H9 (cell line): ENCODE results near the gene INPP5B. TPM values are rescaled to one million over a fixed set of nuclear protein-coding genes. Genes with fewer than 3 reads are reported as not detected.
A peak's percentile ranks its signal among the peaks of the same experiment; 100 is the strongest.

Experiments
- DNase-seq: peaks from one replicate; pipeline ENCODE4 v3.0.0-alpha.2; 2017
- H2AFZ ChIP-seq: one replicate; pipeline ENCODE4 v1.6.1; 2013; ENCODE audit warnings: mild to moderate bottlenecking, low read length, control low read depth, moderate library complexity
- H2AK5ac ChIP-seq: 2 replicates; pipeline ENCODE4 v1.6.1; 2013; ENCODE audit warnings: low read length, control low read depth, mixed read lengths; ENCODE audit not compliant: insufficient read length
- H2BK120ac ChIP-seq: one replicate; pipeline ENCODE4 v1.6.1; 2013; ENCODE audit warnings: low read depth, mild to moderate bottlenecking, low read length, control low read depth, inconsistent platforms; ENCODE audit not compliant: poor library complexity, severe bottlenecking
- H2BK12ac ChIP-seq: 2 replicates; pipeline ENCODE4 v1.6.1; 2013; ENCODE audit warnings: low read length, control low read depth, mixed read lengths, low read depth; ENCODE audit not compliant: insufficient read length
- H2BK15ac ChIP-seq: 2 replicates; pipeline ENCODE4 v1.6.1; 2013; ENCODE audit warnings: low read depth, low read length, control low read depth
- H2BK20ac ChIP-seq: one replicate; pipeline ENCODE4 v1.6.1; 2013; ENCODE audit warnings: low read depth, mild to moderate bottlenecking, low read length, control low read depth, inconsistent platforms; ENCODE audit not compliant: poor library complexity, severe bottlenecking
- H2BK5ac ChIP-seq: 2 replicates; pipeline ENCODE4 v1.6.1; 2013; ENCODE audit warnings: low read length, control low read depth, mixed read lengths; ENCODE audit not compliant: insufficient read length
- H3K14ac ChIP-seq: 2 replicates; pipeline ENCODE4 v1.6.1; 2013; ENCODE audit warnings: low read length, control low read depth; ENCODE audit not compliant: insufficient read depth
- H3K18ac ChIP-seq: 2 replicates; pipeline ENCODE4 v1.6.1; 2013; ENCODE audit warnings: low read depth, mild to moderate bottlenecking, mixed read lengths, low read length, control low read depth; ENCODE audit not compliant: insufficient read length
- H3K23ac ChIP-seq: 2 replicates; pipeline ENCODE4 v1.6.1; 2013; ENCODE audit warnings: low read length, control low read depth, mixed read lengths, low read depth; ENCODE audit not compliant: insufficient read length
- H3K23me2 ChIP-seq: 2 replicates; pipeline ENCODE4 v1.6.1; 2013; ENCODE audit warnings: low read depth, mild to moderate bottlenecking, mixed read lengths, low read length, control low read depth; ENCODE audit not compliant: insufficient read length, poor library complexity, severe bottlenecking
- H3K27ac ChIP-seq: 2 replicates; pipeline ENCODE4 v1.5.1; 2013; ENCODE audit warnings: low read length, control low read depth, mixed read lengths, low read depth; ENCODE audit not compliant: insufficient read length
- H3K27me3 ChIP-seq: 2 replicates; pipeline ENCODE4 v1.6.1; 2013; ENCODE audit warnings: low read length, control low read depth, inconsistent platforms; ENCODE audit not compliant: insufficient read depth
- H3K4ac ChIP-seq: 2 replicates; pipeline ENCODE4 v1.6.1; 2013; ENCODE audit warnings: low read depth, mild to moderate bottlenecking, control low read depth, inconsistent platforms, low read length, moderate library complexity
- H3K4me1 ChIP-seq: 2 replicates; pipeline ENCODE4 v1.6.1; 2013; ENCODE audit warnings: low read length, control low read depth, inconsistent platforms; ENCODE audit not compliant: insufficient read depth
- H3K4me2 ChIP-seq: 2 replicates; pipeline ENCODE4 v1.6.1; 2013; ENCODE audit warnings: low read length, control low read depth, mixed read lengths; ENCODE audit not compliant: insufficient read length, insufficient read depth
- H3K56ac ChIP-seq: 2 replicates; pipeline ENCODE4 v1.6.1; 2013; ENCODE audit warnings: low read depth, mild to moderate bottlenecking, mixed read lengths, low read length, control low read depth; ENCODE audit not compliant: insufficient read length
- H3K79me1 ChIP-seq: 2 replicates; pipeline ENCODE4 v1.6.1; 2013; ENCODE audit warnings: low read depth, mild to moderate bottlenecking, moderate library complexity, low read length, control low read depth, inconsistent platforms; ENCODE audit not compliant: insufficient read depth, poor library complexity, severe bottlenecking
- H3K79me2 ChIP-seq: 2 replicates; pipeline ENCODE4 v1.6.1; 2013; ENCODE audit warnings: low read length, control low read depth, inconsistent platforms; ENCODE audit not compliant: insufficient read depth
- H3K9ac ChIP-seq: 2 replicates; pipeline ENCODE4 v1.6.1; 2013; ENCODE audit warnings: low read length, control low read depth, mixed read lengths; ENCODE audit not compliant: insufficient read length; ENCODE audit errors: extremely low read depth
- H3K9me3 ChIP-seq: one replicate; pipeline ENCODE4 v1.6.1; 2013; ENCODE audit warnings: low read depth, low read length, inconsistent platforms; ENCODE audit not compliant: control insufficient read depth
- H3T11ph ChIP-seq: one replicate; pipeline ENCODE4 v1.6.1; 2013; ENCODE audit warnings: mild to moderate bottlenecking, low read length, control low read depth, inconsistent platforms
- H4K20me1 ChIP-seq: one replicate; pipeline ENCODE4 v1.6.1; 2013; ENCODE audit not compliant: control insufficient read depth, insufficient read length, insufficient read depth
- H4K5ac ChIP-seq: 2 replicates; pipeline ENCODE4 v1.6.1; 2013; ENCODE audit warnings: low read depth, mild to moderate bottlenecking, mixed read lengths, low read length, control low read depth; ENCODE audit not compliant: insufficient read length
- H4K8ac ChIP-seq: replicated peaks from 2 replicates; pipeline ENCODE4 v1.6.1; 2013; ENCODE audit warnings: low read length, control low read depth, mixed read lengths, low read depth; ENCODE audit not compliant: insufficient read length
- H4K91ac ChIP-seq: 2 replicates; pipeline ENCODE4 v1.6.1; 2013; ENCODE audit warnings: low read depth, mild to moderate bottlenecking, moderate library complexity, mixed read lengths, low read length, control low read depth; ENCODE audit not compliant: insufficient read length
- H3K27ac Mint-ChIP-seq, 3 experiments: 2 replicates in 2 of 3; 3 replicates in 1 of 3; pipeline ENCODE4 v1.8.0; 2020 to 2021; ENCODE audit warnings: mixed read lengths in 3 of 3, mild to moderate bottlenecking in 1 of 3, moderate library complexity in 1 of 3
- H3K27me3 Mint-ChIP-seq: 2 replicates; pipeline ENCODE4 v1.8.0; 2021; ENCODE audit warnings: low read depth, mild to moderate bottlenecking, moderate library complexity, mixed read lengths
- H3K36me3 Mint-ChIP-seq, 3 experiments: 2 replicates in 2 of 3; 3 replicates in 1 of 3; pipeline ENCODE4 v1.8.0; 2020 to 2021; ENCODE audit warnings: low read depth in 3 of 3, mixed read lengths in 3 of 3; ENCODE audit not compliant: insufficient read depth in 1 of 3
- H3K4me1 Mint-ChIP-seq, 2 experiments: 2 replicates each; pipeline ENCODE4 v1.8.0; 2020; ENCODE audit warnings: mixed read lengths in 2 of 2
- H3K4me3 Mint-ChIP-seq, 2 experiments: 2 replicates in 1 of 2; 3 replicates in 1 of 2; pipeline ENCODE4 v1.8.0; 2020 to 2021; ENCODE audit warnings: mild to moderate bottlenecking in 2 of 2, mixed read lengths in 2 of 2, moderate library complexity in 1 of 2
- H3K9me3 Mint-ChIP-seq, 2 experiments: 2 replicates in 1 of 2; 3 replicates in 1 of 2; pipeline ENCODE4 v1.8.0; 2020; ENCODE audit warnings: mild to moderate bottlenecking in 2 of 2, mixed read lengths in 2 of 2, moderate library complexity in 1 of 2
- WGBS: extraction: QIAGEN DNeasy Blood & Tissue Kit; methylation state at CpG from one replicate; pipeline ENCODE4 v1.1.7; 2013; ENCODE audit warnings: missing lambda C conversion rate, low lambda C conversion rate, mixed read lengths; ENCODE audit not compliant: insufficient read length; ENCODE audit errors: extremely low coverage; 5-methylcytosine and 5-hydroxymethylcytosine counted together
- total RNA-seq: library from RNA; stranded (reverse); gene quantifications from 2 replicates; pipeline ENCODE4 v1.2.1, GENCODE V29; 2021
- TF ChIP-seq, protein P1 (sequence below): fragments of 200-600 bp; sonication (generic); conservative IDR thresholded peaks from 3 replicates; pipeline ENCODE4 v1.8.0; 2021; ENCODE audit warnings: antibody characterized with exemption, mild to moderate bottlenecking

Gene INPP5B
- total RNA-seq, 1 experiment from 2014 or later = 28.2 TPM

DNA sequence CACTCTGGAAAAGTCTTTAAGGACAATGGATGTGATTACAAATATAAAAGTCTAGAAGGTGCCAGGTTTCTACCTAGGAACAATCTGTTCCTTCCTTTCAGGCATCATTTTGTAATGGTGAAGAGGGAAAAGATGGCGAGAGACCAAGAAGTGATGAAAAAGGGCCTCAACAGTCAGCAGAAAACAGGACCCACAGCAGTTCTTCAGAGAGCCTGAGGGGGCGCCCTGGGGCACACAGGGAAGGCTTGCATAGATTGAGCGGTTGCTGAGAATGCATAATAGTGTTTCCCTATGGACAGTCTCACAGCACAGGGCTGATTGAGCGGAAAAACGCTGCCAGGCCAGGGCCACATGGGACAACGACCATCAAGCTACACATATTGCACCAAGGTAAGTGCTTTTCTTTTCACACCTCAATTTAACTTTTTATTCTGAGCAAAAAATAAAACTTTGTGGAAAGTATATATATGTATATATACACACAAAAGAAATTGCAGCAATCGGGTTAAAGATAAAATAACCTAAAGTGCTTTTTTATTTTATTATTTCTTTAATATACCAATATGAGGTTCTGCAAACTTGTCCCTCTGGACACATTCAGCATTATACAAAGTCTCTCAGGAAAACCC lies 135.7 kb downstream of the INPP5B start:
- H2BK12ac ChIP-seq = no peak overlapping the region
- H4K8ac ChIP-seq = no peak overlapping the region
- H4K20me1 ChIP-seq = no peaks in the 10 kb centered on the region
- no peaks in the 10 kb centered on the region for H3K9me3 Mint-ChIP-seq
- H3K27me3 ChIP-seq = no peaks in the 10 kb centered on the region
- H2BK5ac ChIP-seq = no peak overlapping the region
- no peak overlapping the region for H3K4me3 Mint-ChIP-seq
- H2BK120ac ChIP-seq = no peak overlapping the region
- peaks cover 9% of the 10 kb centered on the region for H3K79me1 ChIP-seq
- no peak overlapping the region for H3K4ac ChIP-seq
- H3K23me2 ChIP-seq = peaks cover 8% of the 10 kb centered on the region
- H3K36me3 Mint-ChIP-seq = peaks cover 9 to 43% (median 26%) of the 10 kb centered on the region in 3 experiments
- no peak overlapping the region for H4K91ac ChIP-seq
- no peak overlapping the region for H3T11ph ChIP-seq
- no peak overlapping the region for H3K9ac ChIP-seq
- H3K4me1 Mint-ChIP-seq = peaks cover 10 to 11% of the 10 kb centered on the region in 2 experiments
- H3K27me3 Mint-ChIP-seq = no peaks in the 10 kb centered on the region; the same call in 1 of the 2 replicates
- no peaks in the 10 kb centered on the region for H3K9me3 ChIP-seq
- H3K27ac Mint-ChIP-seq = peak overlapping the region in 1 of 3 experiments; percentile 28; a peak in 2 of 7 replicates
- H2BK15ac ChIP-seq = no peak overlapping the region
- peak; percentile 82 for DNase-seq
- no peak overlapping the region for H2BK20ac ChIP-seq
- no peak overlapping the region for H3K23ac ChIP-seq
- no CpG with 5 or more reads among the region's 7 CpGs for WGBS
- H2AFZ ChIP-seq = no peak overlapping the region
- H4K5ac ChIP-seq = no peak overlapping the region
- H3K4me1 ChIP-seq = no peaks in the 10 kb centered on the region; the same call in 1 of the 2 replicates
- H3K79me2 ChIP-seq = peaks cover 9% of the 10 kb centered on the region; the same call in 1 of the 2 replicates
- no peak overlapping the region for H3K56ac ChIP-seq
- H3K18ac ChIP-seq = no peak overlapping the region
- no peak overlapping the region for H2AK5ac ChIP-seq
- no peak overlapping the region for H3K4me2 ChIP-seq
- H3K27ac ChIP-seq = no peak overlapping the region
- H3K14ac ChIP-seq = no peak overlapping the region
- TF ChIP-seq, protein P1, sequence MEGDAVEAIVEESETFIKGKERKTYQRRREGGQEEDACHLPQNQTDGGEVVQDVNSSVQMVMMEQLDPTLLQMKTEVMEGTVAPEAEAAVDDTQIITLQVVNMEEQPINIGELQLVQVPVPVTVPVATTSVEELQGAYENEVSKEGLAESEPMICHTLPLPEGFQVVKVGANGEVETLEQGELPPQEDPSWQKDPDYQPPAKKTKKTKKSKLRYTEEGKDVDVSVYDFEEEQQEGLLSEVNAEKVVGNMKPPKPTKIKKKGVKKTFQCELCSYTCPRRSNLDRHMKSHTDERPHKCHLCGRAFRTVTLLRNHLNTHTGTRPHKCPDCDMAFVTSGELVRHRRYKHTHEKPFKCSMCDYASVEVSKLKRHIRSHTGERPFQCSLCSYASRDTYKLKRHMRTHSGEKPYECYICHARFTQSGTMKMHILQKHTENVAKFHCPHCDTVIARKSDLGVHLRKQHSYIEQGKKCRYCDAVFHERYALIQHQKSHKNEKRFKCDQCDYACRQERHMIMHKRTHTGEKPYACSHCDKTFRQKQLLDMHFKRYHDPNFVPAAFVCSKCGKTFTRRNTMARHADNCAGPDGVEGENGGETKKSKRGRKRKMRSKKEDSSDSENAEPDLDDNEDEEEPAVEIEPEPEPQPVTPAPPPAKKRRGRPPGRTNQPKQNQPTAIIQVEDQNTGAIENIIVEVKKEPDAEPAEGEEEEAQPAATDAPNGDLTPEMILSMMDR = peak; percentile 92

Other genes with a start within 250 kb of the INPP5B start
- gene EPHA10, start 181.9 kb downstream of the INPP5B start, total RNA-seq = 0.42 and 0.96 TPM in 2 replicates
- 22.7 and 24.2 TPM in 2 replicates for gene MANEAL, start 153.2 kb downstream of the INPP5B start, total RNA-seq
- 59.3 and 61.5 TPM in 2 replicates for gene C1orf122, start 139.3 kb downstream of the INPP5B start, total RNA-seq
- gene YRDC, start 138.8 kb downstream of the INPP5B start, total RNA-seq = 28.0 and 28.6 TPM in 2 replicates
- gene MTF1, start 87.5 kb downstream of the INPP5B start, total RNA-seq = 17.0 and 17.5 TPM in 2 replicates
- 143 and 144 TPM in 2 replicates for gene SF3A3, start 43.0 kb upstream of the INPP5B start, total RNA-seq
- 32.8 and 34.2 TPM in 2 replicates for gene FHL3, start 58.5 kb upstream of the INPP5B start, total RNA-seq
- gene UTP11, start 65.7 kb upstream of the INPP5B start, total RNA-seq = 52.4 and 63.1 TPM in 2 replicates
- 5.8 and 7.0 TPM in 2 replicates for gene POU3F1, start 99.7 kb upstream of the INPP5B start, total RNA-seq